ENCODE results near the gene SLCO3A1. TPM values are rescaled to one million over a fixed set of nuclear protein-coding genes. Genes with fewer than 3 reads are reported as not detected.

Gene SLCO3A1
- total and polyA plus RNA-seq, 2 of the 8 experiments (the other 6 are each of a cell fraction or from before 2014, with no cell fraction given), result 15.1 to 20.4 TPM

DNA sequence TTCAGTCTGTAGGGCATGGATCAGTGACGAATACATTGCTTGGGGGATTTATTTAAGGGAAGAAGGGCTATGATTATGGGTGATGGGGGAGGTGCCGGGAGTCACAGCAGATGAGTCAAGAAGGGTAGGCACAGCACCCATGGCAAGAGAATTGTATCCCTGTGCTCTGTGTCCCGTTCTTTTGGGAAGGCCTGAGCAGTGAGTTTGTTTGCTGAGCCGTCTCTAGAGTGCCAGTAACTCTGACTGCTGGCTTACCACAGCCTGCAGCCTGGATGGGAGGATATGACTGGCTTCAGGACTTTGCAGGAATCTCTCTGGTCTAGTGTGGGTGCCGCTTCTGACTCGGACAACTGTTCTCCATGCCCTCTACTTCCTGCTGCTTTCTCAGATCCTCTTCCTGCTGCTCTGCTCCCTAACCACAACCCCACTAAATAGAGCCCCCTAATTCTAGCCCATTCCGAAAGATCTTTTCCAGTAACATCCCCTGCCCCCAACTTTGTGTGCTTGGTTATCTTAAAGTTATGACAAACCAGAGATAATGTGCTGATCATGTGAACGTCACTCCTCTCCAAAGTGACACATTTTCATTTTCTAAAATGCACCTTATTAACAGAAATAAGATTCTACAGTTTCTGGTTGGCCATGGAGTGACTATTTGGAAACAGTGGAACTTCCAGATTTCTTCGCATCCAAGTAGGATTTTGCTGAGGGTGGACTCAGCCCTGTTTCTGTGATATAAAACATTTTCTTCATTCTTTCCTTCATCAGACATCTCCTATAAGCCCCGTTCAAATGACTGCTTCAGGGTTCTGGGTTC is 239.0 kb downstream of the SLCO3A1 start (continued):
- TF ChIP-seq, protein P1, sequence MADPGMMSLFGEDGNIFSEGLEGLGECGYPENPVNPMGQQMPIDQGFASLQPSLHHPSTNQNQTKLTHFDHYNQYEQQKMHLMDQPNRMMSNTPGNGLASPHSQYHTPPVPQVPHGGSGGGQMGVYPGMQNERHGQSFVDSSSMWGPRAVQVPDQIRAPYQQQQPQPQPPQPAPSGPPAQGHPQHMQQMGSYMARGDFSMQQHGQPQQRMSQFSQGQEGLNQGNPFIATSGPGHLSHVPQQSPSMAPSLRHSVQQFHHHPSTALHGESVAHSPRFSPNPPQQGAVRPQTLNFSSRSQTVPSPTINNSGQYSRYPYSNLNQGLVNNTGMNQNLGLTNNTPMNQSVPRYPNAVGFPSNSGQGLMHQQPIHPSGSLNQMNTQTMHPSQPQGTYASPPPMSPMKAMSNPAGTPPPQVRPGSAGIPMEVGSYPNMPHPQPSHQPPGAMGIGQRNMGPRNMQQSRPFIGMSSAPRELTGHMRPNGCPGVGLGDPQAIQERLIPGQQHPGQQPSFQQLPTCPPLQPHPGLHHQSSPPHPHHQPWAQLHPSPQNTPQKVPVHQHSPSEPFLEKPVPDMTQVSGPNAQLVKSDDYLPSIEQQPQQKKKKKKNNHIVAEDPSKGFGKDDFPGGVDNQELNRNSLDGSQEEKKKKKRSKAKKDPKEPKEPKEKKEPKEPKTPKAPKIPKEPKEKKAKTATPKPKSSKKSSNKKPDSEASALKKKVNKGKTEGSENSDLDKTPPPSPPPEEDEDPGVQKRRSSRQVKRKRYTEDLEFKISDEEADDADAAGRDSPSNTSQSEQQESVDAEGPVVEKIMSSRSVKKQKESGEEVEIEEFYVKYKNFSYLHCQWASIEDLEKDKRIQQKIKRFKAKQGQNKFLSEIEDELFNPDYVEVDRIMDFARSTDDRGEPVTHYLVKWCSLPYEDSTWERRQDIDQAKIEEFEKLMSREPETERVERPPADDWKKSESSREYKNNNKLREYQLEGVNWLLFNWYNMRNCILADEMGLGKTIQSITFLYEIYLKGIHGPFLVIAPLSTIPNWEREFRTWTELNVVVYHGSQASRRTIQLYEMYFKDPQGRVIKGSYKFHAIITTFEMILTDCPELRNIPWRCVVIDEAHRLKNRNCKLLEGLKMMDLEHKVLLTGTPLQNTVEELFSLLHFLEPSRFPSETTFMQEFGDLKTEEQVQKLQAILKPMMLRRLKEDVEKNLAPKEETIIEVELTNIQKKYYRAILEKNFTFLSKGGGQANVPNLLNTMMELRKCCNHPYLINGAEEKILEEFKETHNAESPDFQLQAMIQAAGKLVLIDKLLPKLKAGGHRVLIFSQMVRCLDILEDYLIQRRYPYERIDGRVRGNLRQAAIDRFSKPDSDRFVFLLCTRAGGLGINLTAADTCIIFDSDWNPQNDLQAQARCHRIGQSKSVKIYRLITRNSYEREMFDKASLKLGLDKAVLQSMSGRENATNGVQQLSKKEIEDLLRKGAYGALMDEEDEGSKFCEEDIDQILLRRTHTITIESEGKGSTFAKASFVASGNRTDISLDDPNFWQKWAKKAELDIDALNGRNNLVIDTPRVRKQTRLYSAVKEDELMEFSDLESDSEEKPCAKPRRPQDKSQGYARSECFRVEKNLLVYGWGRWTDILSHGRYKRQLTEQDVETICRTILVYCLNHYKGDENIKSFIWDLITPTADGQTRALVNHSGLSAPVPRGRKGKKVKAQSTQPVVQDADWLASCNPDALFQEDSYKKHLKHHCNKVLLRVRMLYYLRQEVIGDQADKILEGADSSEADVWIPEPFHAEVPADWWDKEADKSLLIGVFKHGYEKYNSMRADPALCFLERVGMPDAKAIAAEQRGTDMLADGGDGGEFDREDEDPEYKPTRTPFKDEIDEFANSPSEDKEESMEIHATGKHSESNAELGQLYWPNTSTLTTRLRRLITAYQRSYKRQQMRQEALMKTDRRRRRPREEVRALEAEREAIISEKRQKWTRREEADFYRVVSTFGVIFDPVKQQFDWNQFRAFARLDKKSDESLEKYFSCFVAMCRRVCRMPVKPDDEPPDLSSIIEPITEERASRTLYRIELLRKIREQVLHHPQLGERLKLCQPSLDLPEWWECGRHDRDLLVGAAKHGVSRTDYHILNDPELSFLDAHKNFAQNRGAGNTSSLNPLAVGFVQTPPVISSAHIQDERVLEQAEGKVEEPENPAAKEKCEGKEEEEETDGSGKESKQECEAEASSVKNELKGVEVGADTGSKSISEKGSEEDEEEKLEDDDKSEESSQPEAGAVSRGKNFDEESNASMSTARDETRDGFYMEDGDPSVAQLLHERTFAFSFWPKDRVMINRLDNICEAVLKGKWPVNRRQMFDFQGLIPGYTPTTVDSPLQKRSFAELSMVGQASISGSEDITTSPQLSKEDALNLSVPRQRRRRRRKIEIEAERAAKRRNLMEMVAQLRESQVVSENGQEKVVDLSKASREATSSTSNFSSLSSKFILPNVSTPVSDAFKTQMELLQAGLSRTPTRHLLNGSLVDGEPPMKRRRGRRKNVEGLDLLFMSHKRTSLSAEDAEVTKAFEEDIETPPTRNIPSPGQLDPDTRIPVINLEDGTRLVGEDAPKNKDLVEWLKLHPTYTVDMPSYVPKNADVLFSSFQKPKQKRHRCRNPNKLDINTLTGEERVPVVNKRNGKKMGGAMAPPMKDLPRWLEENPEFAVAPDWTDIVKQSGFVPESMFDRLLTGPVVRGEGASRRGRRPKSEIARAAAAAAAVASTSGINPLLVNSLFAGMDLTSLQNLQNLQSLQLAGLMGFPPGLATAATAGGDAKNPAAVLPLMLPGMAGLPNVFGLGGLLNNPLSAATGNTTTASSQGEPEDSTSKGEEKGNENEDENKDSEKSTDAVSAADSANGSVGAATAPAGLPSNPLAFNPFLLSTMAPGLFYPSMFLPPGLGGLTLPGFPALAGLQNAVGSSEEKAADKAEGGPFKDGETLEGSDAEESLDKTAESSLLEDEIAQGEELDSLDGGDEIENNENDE (IDR thresholded peaks at IDR 0.05; ENCODE audit: insufficient replicate concordance, low read length), result no peak
- TF ChIP-seq CBX5 (IDR thresholded peaks at IDR 0.05; ENCODE audit: low read depth, low read length), result no peak
- TF ChIP-seq HDAC6 (IDR thresholded peaks at IDR 0.05; ENCODE audit: low read depth, low read length), result no peak
- TF ChIP-seq, protein P2, sequence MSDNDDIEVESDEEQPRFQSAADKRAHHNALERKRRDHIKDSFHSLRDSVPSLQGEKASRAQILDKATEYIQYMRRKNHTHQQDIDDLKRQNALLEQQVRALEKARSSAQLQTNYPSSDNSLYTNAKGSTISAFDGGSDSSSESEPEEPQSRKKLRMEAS (IDR thresholded peaks at IDR 0.05), result no peak
- no peak for TF ChIP-seq TBP (IDR thresholded peaks at IDR 0.05; ENCODE audit: low read depth, low read length)
- no peak for TF ChIP-seq CEBPB (IDR thresholded peaks at IDR 0.05; ENCODE audit: low read depth, low read length)
- TF ChIP-seq, protein P3, sequence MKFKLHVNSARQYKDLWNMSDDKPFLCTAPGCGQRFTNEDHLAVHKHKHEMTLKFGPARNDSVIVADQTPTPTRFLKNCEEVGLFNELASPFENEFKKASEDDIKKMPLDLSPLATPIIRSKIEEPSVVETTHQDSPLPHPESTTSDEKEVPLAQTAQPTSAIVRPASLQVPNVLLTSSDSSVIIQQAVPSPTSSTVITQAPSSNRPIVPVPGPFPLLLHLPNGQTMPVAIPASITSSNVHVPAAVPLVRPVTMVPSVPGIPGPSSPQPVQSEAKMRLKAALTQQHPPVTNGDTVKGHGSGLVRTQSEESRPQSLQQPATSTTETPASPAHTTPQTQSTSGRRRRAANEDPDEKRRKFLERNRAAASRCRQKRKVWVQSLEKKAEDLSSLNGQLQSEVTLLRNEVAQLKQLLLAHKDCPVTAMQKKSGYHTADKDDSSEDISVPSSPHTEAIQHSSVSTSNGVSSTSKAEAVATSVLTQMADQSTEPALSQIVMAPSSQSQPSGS (IDR thresholded peaks at IDR 0.05; ENCODE audit: low read length), result no peak
- TF ChIP-seq KDM4A (IDR thresholded peaks at IDR 0.05; ENCODE audit: low read depth, low read length, severe bottlenecking), result no peak
